WERI-Rb-1 (cell line): Measurements from ENCODE around the gene MMRN1.

Source experiments
- DNase-seq: peaks from one replicate; pipeline ENCODE4 v3.0.0-alpha.2; 2020
- H3K27ac ChIP-seq: fragments of 250-450 bp; sonication (Bioruptor Pico); 2 replicates; pipeline ENCODE4 v1.5.1; 2020; ENCODE audit warnings: mild to moderate bottlenecking, moderate library complexity
- H3K27me3 ChIP-seq: fragments of 250-450 bp; sonication (Bioruptor Pico); 2 replicates; pipeline ENCODE4 v1.5.1; 2021; ENCODE audit warnings: mild to moderate bottlenecking, low read depth, moderate library complexity; ENCODE audit not compliant: insufficient read depth, severe bottlenecking
- H3K36me3 ChIP-seq: fragments of 250-450 bp; sonication (Bioruptor Pico); 2 replicates; pipeline ENCODE4 v1.5.1; 2020; ENCODE audit warnings: mild to moderate bottlenecking, moderate library complexity
- H3K4me3 ChIP-seq: 2 replicates; pipeline ENCODE4 v1.5.1; 2011; ENCODE audit warnings: low read depth, mild to moderate bottlenecking, control low read depth, low read length
- H3K9me3 ChIP-seq: fragments of 250-450 bp; sonication (Bioruptor Pico); 2 replicates; pipeline ENCODE4 v1.5.1; 2021; ENCODE audit warnings: mild to moderate bottlenecking, moderate library complexity; ENCODE audit not compliant: severe bottlenecking
- CTCF ChIP-seq: IDR thresholded peaks from 2 replicates; pipeline ENCODE4 v1.5.1; 2011; ENCODE audit warnings: low read depth, mild to moderate bottlenecking, control low read depth, inconsistent platforms, low read length

MMRN1 gene

DNA sequence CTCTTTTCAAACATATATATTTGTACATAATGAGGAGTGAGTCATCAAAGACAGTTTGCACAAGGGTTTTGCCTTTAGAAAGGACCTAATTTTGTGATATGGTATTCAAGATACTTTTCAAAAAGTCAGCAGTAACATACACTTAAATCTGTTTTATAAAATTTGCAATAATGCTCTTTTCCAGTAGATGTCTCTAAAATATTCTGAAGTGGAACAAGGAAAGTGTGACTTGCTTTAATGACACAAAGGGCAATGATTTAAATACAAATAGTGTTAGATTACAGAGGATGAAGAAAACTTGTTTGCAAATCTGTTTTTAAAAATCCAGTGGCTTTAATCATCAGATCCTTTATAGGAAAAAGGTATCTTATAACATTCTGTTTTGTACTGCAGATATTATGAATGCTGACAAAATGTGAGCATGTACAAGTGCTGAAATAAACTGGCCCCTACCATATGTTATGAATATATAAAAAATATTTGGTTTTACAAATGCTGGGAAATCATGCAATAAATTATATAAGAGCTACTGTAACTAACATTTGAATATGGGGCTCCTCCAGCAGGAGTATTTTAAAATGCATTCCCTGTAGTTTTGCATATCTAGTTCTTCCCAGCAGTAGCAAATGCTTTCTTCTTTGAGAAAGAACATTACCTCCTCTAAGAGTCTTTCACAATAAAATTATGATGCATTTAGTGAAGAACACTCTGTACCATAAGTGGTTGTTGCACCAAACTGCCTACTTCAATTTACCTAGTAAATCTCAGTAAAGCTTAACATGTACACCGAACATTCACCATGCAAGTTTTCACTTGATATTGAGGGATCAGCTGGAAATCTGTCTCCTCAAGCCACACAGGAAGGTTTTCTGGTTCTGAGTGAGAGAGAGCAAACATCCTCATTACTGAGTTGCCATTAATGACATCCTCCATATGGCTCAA, 20.2 kb downstream of the MMRN1 start:
- H3K4me3 ChIP-seq, result no peak overlapping the region
- H3K27ac ChIP-seq, result no peak overlapping the region
- no peak for TF ChIP-seq CTCF
- no peaks in the 10 kb centered on the region for H3K36me3 ChIP-seq
- no peaks in the 10 kb centered on the region for H3K9me3 ChIP-seq
- no peaks in the 10 kb centered on the region for H3K27me3 ChIP-seq
- no peak for DNase-seq

DNA sequence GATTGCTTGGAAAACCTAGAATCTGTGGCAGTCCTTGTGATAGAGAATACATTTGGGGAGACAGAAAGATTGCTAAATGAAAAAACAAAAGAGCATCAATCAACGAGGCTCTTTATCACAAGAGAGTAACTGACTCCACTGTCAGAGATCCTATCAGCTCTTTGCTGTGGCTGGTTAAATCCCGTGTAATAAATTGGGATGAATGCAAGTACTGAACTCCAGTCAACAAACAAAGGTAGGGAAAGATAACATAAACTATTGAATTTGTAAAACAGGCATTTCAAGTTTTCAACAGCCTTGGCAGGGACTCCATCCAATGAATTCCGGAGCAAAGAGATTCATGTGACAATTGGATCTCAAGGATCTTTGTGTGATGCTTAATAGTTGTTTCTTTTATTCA, 21.3 kb downstream of the MMRN1 start:
- no peak for DNase-seq
- Histone ChIP-seq H3K36me3 (no peaks in the 10 kb centered on the region), H3K27me3 (no peaks in the 10 kb centered on the region), H3K9me3 (no peaks in the 10 kb centered on the region), H3K27ac (no peak overlapping the region), H3K4me3 (no peak overlapping the region)
- no peak for TF ChIP-seq CTCF

GRCh38 chr4:89922848-89923416, 28.3 kb downstream of the MMRN1 start:
- no peak for TF ChIP-seq CTCF
- Histone ChIP-seq H3K27me3 (no peaks in the 10 kb centered on the region), H3K36me3 (no peaks in the 10 kb centered on the region), H3K4me3 (no peak overlapping the region), H3K9me3 (no peaks in the 10 kb centered on the region), H3K27ac (no peak overlapping the region)
- DNase-seq, result no peak

- H3K27me3 ChIP-seq, result no peaks in the 10 kb centered on the region
- no peaks in the 10 kb centered on the region for H3K36me3 ChIP-seq
- TF ChIP-seq CTCF, result no peak
- H3K9me3 ChIP-seq, result no peaks in the 10 kb centered on the region
- no peak overlapping the region for H3K27ac ChIP-seq
- DNase-seq, result no peak
- no peak overlapping the region for H3K4me3 ChIP-seq
Measured at GRCh38 chr4:89928838-89929237, 34.2 kb downstream of the MMRN1 start.

- Histone ChIP-seq H3K36me3 (no peaks in the 10 kb centered on the region), H3K9me3 (no peaks in the 10 kb centered on the region), H3K4me3 (no peak overlapping the region), H3K27me3 (no peaks in the 10 kb centered on the region), H3K27ac (no peak overlapping the region)
- no peak for TF ChIP-seq CTCF
- DNase-seq, result no peak
Measured at GRCh38 chr4:89929425-89930159, 34.9 kb downstream of the MMRN1 start.
